Ectodermal cell (in vitro differentiated cells): ENCODE measurements around the gene FAM117B.

Experiments
- H3K27ac ChIP-seq: 2 replicates; pipeline ENCODE4 v1.7.0; 2013; ENCODE audit warnings: mild to moderate bottlenecking, low read depth, low read length; ENCODE audit not compliant: insufficient read depth, poor library complexity, severe bottlenecking
- H3K27me3 ChIP-seq: 2 replicates; pipeline ENCODE4 v1.7.0; 2013; ENCODE audit warnings: mild to moderate bottlenecking, low read length; ENCODE audit not compliant: insufficient read depth, control insufficient read depth, poor library complexity, severe bottlenecking
- H3K36me3 ChIP-seq: one replicate; pipeline ENCODE4 v1.7.0; 2013; ENCODE audit warnings: low read length; ENCODE audit not compliant: control insufficient read depth, insufficient read depth
- H3K4me1 ChIP-seq: one replicate; pipeline ENCODE4 v1.7.0; 2013; ENCODE audit warnings: low read length; ENCODE audit not compliant: control insufficient read depth, insufficient read depth
- H3K4me3 ChIP-seq: 2 replicates; pipeline ENCODE4 v1.7.0; 2013; ENCODE audit warnings: low read depth, low read length, control low read depth; ENCODE audit not compliant: insufficient read depth
- H3K9me3 ChIP-seq: 2 replicates; pipeline ENCODE4 v1.7.0; 2013; ENCODE audit warnings: mild to moderate bottlenecking, low read length, moderate library complexity; ENCODE audit not compliant: control insufficient read depth
- WGBS, 2 experiments: methylation state at CpG; one replicate each; pipeline ENCODE4 v1.1.7; 2013; ENCODE audit warnings: missing lambda C conversion rate in 2 of 2; 5-methylcytosine and 5-hydroxymethylcytosine counted together

The FAM117B gene

GRCh38 chr2:202768273-202768672 lies 133.5 kb downstream of the FAM117B start:
- H3K36me3 ChIP-seq: no peaks in the 10 kb centered on the region

DNA sequence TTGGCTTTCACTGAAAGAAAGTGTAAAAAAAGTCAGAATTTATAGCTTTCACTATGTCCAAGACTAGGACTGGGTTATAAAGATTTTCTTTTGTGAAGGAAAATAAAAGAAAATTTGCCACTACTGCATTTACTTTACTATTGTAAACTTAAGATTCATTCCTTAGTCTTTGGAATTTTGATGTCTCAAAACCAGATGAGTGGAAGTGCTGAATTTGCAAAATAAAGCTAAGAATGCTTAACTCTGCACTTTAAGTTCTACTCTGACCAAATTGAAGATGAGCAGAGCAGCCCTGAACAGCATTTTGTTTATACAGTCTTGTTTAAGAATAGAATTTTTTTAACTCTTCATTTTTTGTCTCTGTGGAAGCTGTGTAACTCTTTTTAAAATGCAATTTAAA lies 134.4 kb downstream of the FAM117B start:
- H3K27ac ChIP-seq: no peak overlapping the region
- H3K27me3 ChIP-seq: no peaks in the 10 kb centered on the region
- H3K9me3 ChIP-seq: no peaks in the 10 kb centered on the region
- H3K4me3 ChIP-seq: no peak overlapping the region
- no peaks in the 10 kb centered on the region for H3K36me3 ChIP-seq
- H3K4me1 ChIP-seq: no peaks in the 10 kb centered on the region

More at GRCh38 chr2:202768273-202768672, 133.5 kb downstream of the FAM117B start:
- Histone ChIP-seq H3K27me3 (no peaks in the 10 kb centered on the region), H3K27ac (no peak overlapping the region), H3K9me3 (no peaks in the 10 kb centered on the region), H3K4me3 (no peak overlapping the region), H3K4me1 (no peaks in the 10 kb centered on the region)

DNA sequence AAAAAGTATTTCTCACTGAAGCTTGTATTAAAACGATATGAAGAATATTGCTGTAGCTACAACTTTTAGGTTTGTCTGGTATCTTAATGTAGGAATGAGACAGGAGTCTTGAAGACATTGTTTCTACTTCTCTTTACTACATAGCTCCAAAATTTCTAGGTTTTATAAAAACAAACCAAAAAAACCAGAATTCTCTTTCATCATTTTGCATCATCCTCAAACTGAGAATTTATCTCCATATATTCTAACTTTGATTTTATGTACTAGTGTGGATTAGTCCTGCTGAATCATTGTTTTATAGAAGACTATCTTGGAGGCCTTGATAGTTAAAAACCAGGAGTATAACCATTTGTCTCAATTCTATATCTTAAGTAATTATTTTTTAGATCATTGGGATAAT lies 136.6 kb downstream of the FAM117B start:
- Histone ChIP-seq H3K27ac (no peak overlapping the region), H3K4me3 (no peak overlapping the region), H3K4me1 (no peaks in the 10 kb centered on the region), H3K9me3 (no peaks in the 10 kb centered on the region), H3K36me3 (no peaks in the 10 kb centered on the region), H3K27me3 (no peaks in the 10 kb centered on the region)
- WGBS, 2 experiments: 90 to 100% methylated on average over 1 of the region's 1 CpG

- Histone ChIP-seq H3K36me3 (no peaks in the 10 kb centered on the region), H3K9me3 (no peaks in the 10 kb centered on the region), H3K27ac (no peak overlapping the region)
Measured at GRCh38 chr2:202771741-202772460, 137.1 kb downstream of the FAM117B start.

GRCh38 chr2:202773301-202773973 lies 138.7 kb downstream of the FAM117B start:
- no peaks in the 10 kb centered on the region for H3K9me3 ChIP-seq
- 96 to 97% methylated on average over 6 of the region's 6 CpGs for WGBS, 2 experiments
- no peak overlapping the region for H3K4me3 ChIP-seq
- no peak overlapping the region for H3K27ac ChIP-seq
- no peaks in the 10 kb centered on the region for H3K27me3 ChIP-seq
- no peaks in the 10 kb centered on the region for H3K4me1 ChIP-seq
- peaks cover 4% of the 10 kb centered on the region for H3K36me3 ChIP-seq

More at GRCh38 chr2:202771741-202772460, 137.1 kb downstream of the FAM117B start:
- H3K4me3 ChIP-seq: no peak overlapping the region
- no peaks in the 10 kb centered on the region for H3K27me3 ChIP-seq
- WGBS, 2 experiments: 94 to 96% methylated on average over 7 of the region's 7 CpGs
- no peaks in the 10 kb centered on the region for H3K4me1 ChIP-seq

- H3K4me3 ChIP-seq: no peak overlapping the region
- 96 to 97% methylated on average over 37 of the region's 37 CpGs for WGBS, 2 experiments
- peaks cover 4% of the 10 kb centered on the region for H3K36me3 ChIP-seq
- no peaks in the 10 kb centered on the region for H3K4me1 ChIP-seq
- H3K9me3 ChIP-seq: no peaks in the 10 kb centered on the region
- H3K27me3 ChIP-seq: no peaks in the 10 kb centered on the region
- no peak overlapping the region for H3K27ac ChIP-seq
Measured at GRCh38 chr2:202774104-202774503, 139.3 kb downstream of the FAM117B start.

- no peaks in the 10 kb centered on the region for H3K4me1 ChIP-seq
- H3K27ac ChIP-seq: no peak overlapping the region
- 100% methylated on average over 1 of the region's 2 CpGs; no CpG with 5 or more reads in 1 of the 2 experiments for WGBS, 2 experiments
- H3K27me3 ChIP-seq: no peaks in the 10 kb centered on the region
- peaks cover 13% of the 10 kb centered on the region for H3K36me3 ChIP-seq
- no peaks in the 10 kb centered on the region for H3K9me3 ChIP-seq
- H3K4me3 ChIP-seq: no peak overlapping the region
Measured at GRCh38 chr2:202778217-202778616, 143.4 kb downstream of the FAM117B start.

GRCh38 chr2:202780514-202781021 lies 145.8 kb downstream of the FAM117B start:
- Histone ChIP-seq H3K36me3 (peaks cover 13% of the 10 kb centered on the region), H3K4me1 (no peaks in the 10 kb centered on the region), H3K4me3 (no peak overlapping the region), H3K27ac (no peak overlapping the region), H3K27me3 (no peaks in the 10 kb centered on the region), H3K9me3 (no peaks in the 10 kb centered on the region)

DNA sequence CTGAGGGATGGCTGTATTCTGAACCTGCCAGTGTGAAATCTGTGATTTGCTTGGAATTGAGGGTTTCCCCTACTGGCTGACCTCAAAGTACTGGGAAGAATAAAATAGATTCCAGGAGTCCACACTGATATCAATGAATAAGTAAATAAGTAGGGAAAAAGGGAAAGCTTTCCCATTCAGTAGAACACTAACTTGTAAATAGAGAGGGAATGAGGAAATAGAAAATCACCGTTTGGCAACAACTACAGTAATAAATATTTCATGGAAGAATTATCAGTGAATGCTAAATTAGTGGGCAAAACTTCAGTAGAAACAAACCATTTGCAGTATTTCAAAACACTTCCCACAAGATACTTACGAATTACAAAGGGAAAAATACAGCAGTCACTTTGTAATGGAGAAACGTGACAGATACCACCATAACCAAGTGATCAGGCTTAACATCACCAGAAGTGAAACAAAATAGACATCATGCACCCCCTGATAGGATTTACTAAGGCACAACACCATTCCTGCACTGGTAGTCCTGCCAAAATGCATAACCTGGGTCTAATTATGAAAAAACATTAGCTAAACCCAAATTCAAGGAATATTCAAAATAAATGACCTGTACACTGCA lies 148.3 kb downstream of the FAM117B start:
- no peaks in the 10 kb centered on the region for H3K9me3 ChIP-seq
- H3K27ac ChIP-seq: no peak overlapping the region
- no peak overlapping the region for H3K4me3 ChIP-seq
- no peaks in the 10 kb centered on the region for H3K27me3 ChIP-seq
- H3K36me3 ChIP-seq: peaks cover 9% of the 10 kb centered on the region
- no peaks in the 10 kb centered on the region for H3K4me1 ChIP-seq
- WGBS, 2 experiments: 83 to 89% methylated on average over 2 of the region's 3 CpGs

DNA sequence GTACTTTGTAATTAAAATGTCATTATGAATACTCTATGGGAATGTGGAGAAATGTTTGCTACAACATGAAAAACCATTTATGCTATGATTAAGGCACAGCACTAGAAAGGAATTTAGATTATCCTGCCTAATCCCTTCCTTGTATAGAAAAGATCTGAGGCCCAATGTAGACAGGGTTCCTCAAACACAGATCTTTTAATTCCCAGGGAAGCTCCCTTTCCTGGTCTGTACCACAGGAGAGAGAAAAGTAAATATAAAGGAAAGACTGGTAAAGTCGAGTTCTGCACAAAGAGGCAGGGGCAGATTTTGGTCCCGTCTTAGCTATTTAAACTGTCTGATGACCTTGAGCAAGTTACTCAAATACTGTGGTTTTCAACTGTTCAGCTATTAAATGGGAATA lies 152.1 kb downstream of the FAM117B start:
- Histone ChIP-seq H3K9me3 (no peaks in the 10 kb centered on the region), H3K4me3 (no peak overlapping the region), H3K4me1 (no peaks in the 10 kb centered on the region), H3K36me3 (no peaks in the 10 kb centered on the region), H3K27ac (no peak overlapping the region), H3K27me3 (no peaks in the 10 kb centered on the region)
- WGBS, 2 experiments: 83 to 90% methylated on average over 2 of the region's 2 CpGs
